Left lung (tissue), 14 donors: ENCODE measurements around the gene BANP. TPM values are rescaled to one million over a fixed set of nuclear protein-coding genes. Genes with fewer than 3 reads are reported as not detected.
"Not testable (repeated sequence)": the region's sequence is repeated elsewhere in the genome, so short reads cannot be mapped to it uniquely, and the experiment has no call there.

Source experiments
- ATAC-seq: fragments of 200-7000 bp; cut with Tn5 transposase; one replicate; pipeline ENCODE4 v1.9.1; 2020; ENCODE audit warnings: moderate library complexity
- DNase-seq, 4 donors: peaks; one replicate each; pipeline ENCODE4 v3.0.0-alpha.2; 2013 to 2020
- H3K27ac ChIP-seq, 2 donors: fragments of 200-600 bp; sonication (generic) in 1 of 2; one replicate each; pipeline versions ENCODE4 v1.5.0 to v1.8.0; 2020 to 2021
- H3K27me3 ChIP-seq, 2 donors: fragments of 200-600 bp; sonication (generic) in 1 of 2; one replicate each; pipeline versions ENCODE4 v1.5.0 to v1.8.0; 2020 to 2021
- H3K36me3 ChIP-seq, 2 donors: fragments of 200-600 bp; sonication (generic) in 1 of 2; one replicate each; pipeline versions ENCODE4 v1.5.0 to v1.8.0; 2020 to 2021
- H3K4me1 ChIP-seq, 2 donors: fragments of 200-600 bp; one replicate each; pipeline ENCODE4 v1.8.0; 2021
- H3K4me3 ChIP-seq, 2 donors: fragments of 200-600 bp; sonication (generic) in 1 of 2; one replicate each; pipeline versions ENCODE4 v1.5.0 to v1.8.0; 2020 to 2021; ENCODE audit warnings: mild to moderate bottlenecking in 1 of 2
- H3K9me3 ChIP-seq, 2 donors: fragments of 200-600 bp; sonication (generic) in 1 of 2; one replicate each; pipeline versions ENCODE4 v1.5.0 to v1.8.0; 2020 to 2021
- CTCF ChIP-seq, 2 donors: fragments of 200-600 bp; sonication (generic) in 1 of 2; IDR thresholded peaks; one replicate each; pipeline versions ENCODE4 v1.5.0 to v1.8.0; 2021; ENCODE audit warnings: antibody characterized with exemption in 2 of 2
- intact Hi-C, 2 donors: fragments of 100-400 bp; cut with DNase I; formaldehyde crosslinking; loops; one replicate each; pipeline versions ENCODE4 v1.11.2 to v1.14.2; 2022
- long read RNA-seq, 12 donors: library from polyadenylated mRNA in 2 of 12; unstranded in 2 of 12; transcript quantifications; one replicate each; pipeline ENCODE4 v2.0.0 and lab custom pipeline, GENCODE V29; 2019 to 2026
- polyA plus RNA-seq, 6 donors: library from polyadenylated mRNA; unstranded; fragments of 120-200 nt; gene quantifications; one replicate each; pipeline ENCODE4 v1.2.1, GENCODE V29; 2013; ENCODE audit not compliant: insufficient read length in 6 of 6
- total RNA-seq, 2 donors: library from RNA; stranded (reverse); fragmentation: NEBNext Ultra II Directional; extraction: Animal tissue kit (Norgen Biotek cat#: 25700); gene quantifications; one replicate each; pipeline ENCODE4 v1.2.1, GENCODE V29; 2021
- donor health status: DM: no; HTN: yes; CAD: no.
- donor health status: DM: no; HTN: no; CAD: no.

The BANP gene, protein sequence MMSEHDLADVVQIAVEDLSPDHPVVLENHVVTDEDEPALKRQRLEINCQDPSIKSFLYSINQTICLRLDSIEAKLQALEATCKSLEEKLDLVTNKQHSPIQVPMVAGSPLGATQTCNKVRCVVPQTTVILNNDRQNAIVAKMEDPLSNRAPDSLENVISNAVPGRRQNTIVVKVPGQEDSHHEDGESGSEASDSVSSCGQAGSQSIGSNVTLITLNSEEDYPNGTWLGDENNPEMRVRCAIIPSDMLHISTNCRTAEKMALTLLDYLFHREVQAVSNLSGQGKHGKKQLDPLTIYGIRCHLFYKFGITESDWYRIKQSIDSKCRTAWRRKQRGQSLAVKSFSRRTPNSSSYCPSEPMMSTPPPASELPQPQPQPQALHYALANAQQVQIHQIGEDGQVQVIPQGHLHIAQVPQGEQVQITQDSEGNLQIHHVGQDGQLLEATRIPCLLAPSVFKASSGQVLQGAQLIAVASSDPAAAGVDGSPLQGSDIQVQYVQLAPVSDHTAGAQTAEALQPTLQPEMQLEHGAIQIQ
- total RNA-seq (10 to 100 TPM; 19.3 to 35.9 TPM), polyA plus RNA-seq (10 to 100 TPM; 22.2 to 29.4 (median 23.8) TPM)
- long read RNA-seq, donor 1, partial matches to known transcripts, result 0 of 4 reads
- long read RNA-seq, donor 1, other reads (novel, unspliced or antisense), result 0 of 4 reads
- long read RNA-seq, donor 2, partial matches to known transcripts, result 0 of 1 reads
- long read RNA-seq, donor 2, other reads (novel, unspliced or antisense), result 0 of 1 reads
- long read RNA-seq, donor 3, partial matches to known transcripts, result 0 of 3 reads
- long read RNA-seq, donor 3, other reads (novel, unspliced or antisense), result 0 of 3 reads
- long read RNA-seq, donor 4, partial matches to known transcripts, result 1 of 17 reads
- long read RNA-seq, donor 4, other reads (novel, unspliced or antisense), result 13 of 17 reads
- long read RNA-seq, donor 5, partial matches to known transcripts, result 6 of 8 reads
- long read RNA-seq, donor 5, other reads (novel, unspliced or antisense), result 0 of 8 reads
- long read RNA-seq, donor 6, partial matches to known transcripts, result 0 of 2 reads
- long read RNA-seq, donor 6, other reads (novel, unspliced or antisense), result 0 of 2 reads
- long read RNA-seq, donor 7, partial matches to known transcripts, result 0 of 1 reads
- long read RNA-seq, donor 7, other reads (novel, unspliced or antisense), result 0 of 1 reads
- long read RNA-seq, donor 8, partial matches to known transcripts, result 0 of 4 reads
- long read RNA-seq, donor 8, other reads (novel, unspliced or antisense), result 0 of 4 reads
- long read RNA-seq, donor 9, result 0 reads
- long read RNA-seq, donor 10, partial matches to known transcripts, result 2 of 14 reads
- long read RNA-seq, donor 10, other reads (novel, unspliced or antisense), result 9 of 14 reads
- long read RNA-seq, donor 11, result 0 reads
- long read RNA-seq, donor 12, partial matches to known transcripts, result 0 of 2 reads
- long read RNA-seq, donor 12, other reads (novel, unspliced or antisense), result 0 of 2 reads

DNA sequence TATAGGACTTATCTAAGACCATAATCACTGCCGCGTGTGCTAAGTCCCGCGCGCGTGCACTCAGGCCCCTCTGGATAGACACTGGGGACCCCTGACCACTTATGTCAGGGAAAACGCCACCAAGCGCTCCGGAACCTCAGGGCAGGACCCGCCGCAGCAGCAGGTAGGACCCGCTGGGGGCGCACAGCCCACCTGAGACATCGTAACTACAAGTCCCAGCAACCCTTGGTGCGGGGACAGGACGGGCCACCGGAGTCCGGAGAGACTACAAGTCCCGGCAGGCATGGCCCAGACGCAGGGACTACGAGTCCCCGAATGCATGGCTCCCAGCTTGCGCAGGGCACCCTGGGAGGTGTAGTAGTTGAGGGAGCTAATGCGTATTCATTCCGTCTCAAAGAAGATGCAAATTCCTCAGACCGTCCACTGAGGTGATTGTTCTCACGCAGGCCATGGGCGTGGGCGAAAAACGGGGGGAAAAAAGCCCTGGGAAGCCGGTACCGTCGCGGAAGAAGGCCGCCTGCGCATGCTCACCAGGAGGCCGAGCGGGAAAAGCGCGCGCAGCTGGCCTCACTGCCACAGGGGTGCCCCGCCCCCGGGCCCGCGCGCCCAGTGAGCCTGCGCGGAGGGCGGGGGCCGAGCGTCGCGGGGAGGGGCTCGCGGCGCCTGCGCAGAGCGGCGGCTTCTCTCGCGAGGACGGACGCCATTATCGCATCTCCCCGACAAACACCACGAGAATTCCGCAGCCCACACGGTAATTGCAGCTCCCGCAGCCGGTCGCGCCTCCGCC lies at the start of gene BANP:
BANP (plus strand) TSS at position 670 of the 787 bp plus-strand sequence. CDS start 23,682 bp downstream, outside the sequence.
- peak within 1 kb of the TSS; percentile 87 to 90 for H3K4me3 ChIP-seq
- peak; percentile 15 to 53 for TF ChIP-seq CTCF (IDR thresholded peaks at IDR 0.05)
- H3K9me3 ChIP-seq, result no peaks in the 10 kb centered on the region
- no peaks in the 10 kb centered on the region for H3K36me3 ChIP-seq
- intact Hi-C loops, result no loop called here
- peak; percentile 98 to 99 (median 99) for DNase-seq
- peaks cover 18 to 64% of the 10 kb centered on the region in 2 donors for H3K4me1 ChIP-seq
- ATAC-seq, result peak; percentile 94
- H3K27ac ChIP-seq, result peak within 1 kb of the TSS; percentile 95
- no peaks in the 10 kb centered on the region for H3K27me3 ChIP-seq

DNA sequence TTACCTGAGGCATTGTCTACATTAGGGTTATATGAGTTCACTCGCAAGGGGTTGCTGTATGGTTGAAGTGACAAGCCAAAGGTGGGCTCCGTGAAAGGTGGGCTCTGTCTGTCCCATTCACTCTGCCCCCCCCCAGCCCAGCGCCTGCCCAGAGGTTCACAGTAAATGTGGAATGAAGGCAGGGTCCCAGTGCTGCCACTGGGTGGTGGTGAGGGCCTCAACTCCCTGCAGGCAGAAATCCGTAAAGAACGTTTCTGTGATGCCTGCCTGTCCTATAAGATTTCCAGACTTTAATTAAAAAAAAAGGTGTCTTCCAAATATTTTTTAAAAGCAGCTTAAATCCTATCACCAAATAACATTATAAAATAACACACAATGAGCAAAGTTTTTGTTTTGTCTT lies 46.3 kb upstream of the BANP start:
- H3K36me3 ChIP-seq, H3K27ac ChIP-seq, intact Hi-C loops, ATAC-seq, H3K9me3 ChIP-seq, H3K4me1 ChIP-seq, DNase-seq, H3K4me3 ChIP-seq: not testable (repeated sequence)
- peaks cover 0 to 22% of the 10 kb centered on the region in 2 donors for H3K27me3 ChIP-seq

- H3K27ac ChIP-seq, DNase-seq, intact Hi-C loops, H3K4me1 ChIP-seq, ATAC-seq, H3K36me3 ChIP-seq, H3K9me3 ChIP-seq, H3K4me3 ChIP-seq: not testable (repeated sequence)
- peaks cover 0 to 17% of the 10 kb centered on the region in 2 donors for H3K27me3 ChIP-seq
These were observed 45.7 kb upstream of the BANP start for GRCh38 chr16:87905521-87905920.

DNA sequence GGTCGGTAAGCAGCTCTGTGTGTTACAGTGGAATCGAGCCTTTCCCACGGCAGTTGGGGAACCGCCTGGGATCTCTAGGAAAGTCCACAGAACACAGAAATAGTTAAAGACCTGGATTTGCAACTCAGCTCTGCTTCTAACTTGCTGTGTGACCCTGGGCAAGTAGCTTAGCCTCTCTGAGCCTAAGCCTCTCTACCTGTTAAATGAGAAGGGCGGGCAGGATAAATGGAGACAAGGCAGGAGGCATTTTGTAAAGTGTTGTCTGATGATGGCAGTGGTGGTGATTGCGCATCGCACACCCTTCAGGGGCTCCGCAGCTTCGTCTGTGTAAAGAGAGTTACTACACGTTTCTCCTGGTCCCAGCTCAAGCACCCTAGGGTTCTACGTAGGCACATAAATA lies 43.1 kb upstream of the BANP start:
- ATAC-seq, intact Hi-C loops, H3K4me1 ChIP-seq, H3K27ac ChIP-seq, H3K4me3 ChIP-seq, H3K9me3 ChIP-seq, DNase-seq, H3K36me3 ChIP-seq: not testable (repeated sequence)
- H3K27me3 ChIP-seq, result peaks cover 0 to 23% of the 10 kb centered on the region in 2 donors

DNA sequence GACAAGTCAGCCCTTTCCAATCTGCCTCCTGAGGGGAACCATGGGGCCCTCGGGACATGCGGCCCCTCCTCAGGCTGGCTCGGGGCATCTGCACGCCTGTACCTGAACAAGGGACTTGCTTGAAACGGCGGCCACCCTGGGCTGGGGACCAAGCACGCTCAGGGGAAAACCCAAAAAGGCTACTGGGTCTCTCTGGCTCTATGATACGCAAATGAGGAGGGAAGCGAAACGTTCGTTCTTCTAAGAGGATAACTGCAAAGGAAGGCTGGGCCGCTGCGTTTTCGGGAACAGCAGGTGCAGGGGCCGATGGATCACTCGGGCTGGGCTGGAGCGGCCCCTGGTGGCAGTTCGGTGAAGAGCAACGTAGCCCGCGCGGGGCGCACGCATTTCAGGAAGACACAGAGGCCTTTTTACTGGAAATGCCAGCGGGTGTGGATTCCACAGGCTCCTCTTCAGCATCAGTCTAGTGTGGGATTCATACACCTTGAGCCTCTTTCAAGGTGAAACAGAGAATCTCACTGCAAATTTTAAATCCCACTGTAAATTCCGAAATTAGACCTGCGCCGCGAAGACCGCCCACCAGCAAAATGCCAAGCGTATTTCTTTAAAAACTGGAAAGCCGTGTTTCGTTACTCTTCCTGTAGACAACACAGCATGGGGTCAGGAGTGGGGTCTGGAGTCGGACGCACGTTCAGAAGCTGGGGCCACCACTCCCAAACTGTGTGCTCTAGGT lies 41.9 kb upstream of the BANP start:
- H3K36me3 ChIP-seq, H3K27ac ChIP-seq, intact Hi-C loops, H3K4me3 ChIP-seq, H3K4me1 ChIP-seq, H3K9me3 ChIP-seq: not testable (repeated sequence)
- TF ChIP-seq CTCF (IDR thresholded peaks at IDR 0.05), result peak; percentile 83 to 93
- DNase-seq (peak; percentile 20 to 95 (median 61)), ATAC-seq (peak; percentile 98)
- peaks cover 0 to 35% of the 10 kb centered on the region in 2 donors for H3K27me3 ChIP-seq

GRCh38 chr16:87911106-87911763 lies 40.0 kb upstream of the BANP start:
- peak in 1 of 4 donors; percentile 19 for DNase-seq
- H3K36me3 ChIP-seq, H3K4me3 ChIP-seq, H3K27ac ChIP-seq, intact Hi-C loops, ATAC-seq, H3K4me1 ChIP-seq, H3K9me3 ChIP-seq: not testable (repeated sequence)
- H3K27me3 ChIP-seq, result peaks cover 0 to 39% of the 10 kb centered on the region in 2 donors

DNA sequence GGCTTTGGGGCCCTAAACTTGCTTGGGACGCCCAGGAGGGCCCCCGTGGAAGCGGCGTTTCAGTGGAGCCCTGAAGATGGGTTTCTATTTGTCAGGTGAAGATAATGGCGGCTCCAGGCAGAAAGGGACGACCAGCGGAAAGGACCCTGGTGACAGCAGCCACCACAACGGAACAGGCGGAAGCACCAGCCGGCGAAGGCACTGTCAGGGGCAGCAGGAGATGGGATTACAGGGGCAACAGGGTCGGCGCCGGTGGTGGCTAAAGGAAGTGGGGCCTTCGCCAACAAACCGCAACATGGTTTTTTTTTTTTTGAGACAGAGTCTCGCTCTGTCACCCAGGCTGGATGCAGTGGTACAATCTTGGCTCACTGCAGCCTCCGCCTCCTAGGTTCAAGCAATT lies 38.5 kb upstream of the BANP start:
- H3K27ac ChIP-seq, result not testable (repeated sequence)

GRCh38 chr16:87914021-87914725 lies 37.1 kb upstream of the BANP start:
- H3K27ac ChIP-seq, H3K4me3 ChIP-seq, H3K9me3 ChIP-seq, intact Hi-C loops, DNase-seq, H3K4me1 ChIP-seq, ATAC-seq, H3K36me3 ChIP-seq: not testable (repeated sequence)
- peaks cover 0 to 31% of the 10 kb centered on the region in 2 donors for H3K27me3 ChIP-seq

More for the DNA sequence above, 38.5 kb upstream of the BANP start:
- H3K36me3 ChIP-seq, intact Hi-C loops, H3K4me3 ChIP-seq, H3K4me1 ChIP-seq, DNase-seq, H3K9me3 ChIP-seq, ATAC-seq: not testable (repeated sequence)
- peaks cover 0 to 39% of the 10 kb centered on the region in 2 donors for H3K27me3 ChIP-seq
